Loucy (cell line): ENCODE measurements around the gene UBAC2.
A peak's percentile ranks its signal among the peaks of the same experiment; 100 is the strongest.

Experiments
- H2AFZ ChIP-seq: fragments of 200-600 bp; sonication (generic); 2 replicates; pipeline ENCODE4 v1.6.0; 2016; ENCODE audit warnings: antibody characterized with exemption, mild to moderate bottlenecking, low read length, moderate library complexity
- H3F3A ChIP-seq: fragments of 200-600 bp; 2 replicates; pipeline ENCODE4 v1.6.0; 2016; ENCODE audit warnings: antibody characterized with exemption, low read depth, mild to moderate bottlenecking
- H3K27me3 ChIP-seq: fragments of 200-600 bp; sonication (generic); 2 replicates; pipeline ENCODE4 v1.6.1; 2014; ENCODE audit warnings: low read length, mild to moderate bottlenecking; ENCODE audit not compliant: insufficient read depth, poor library complexity, severe bottlenecking
- H3K36me3 ChIP-seq: fragments of 200-600 bp; sonication (generic); 2 replicates; pipeline ENCODE4 v1.6.1; 2016; ENCODE audit warnings: low read length; ENCODE audit not compliant: insufficient read depth
- H3K4me1 ChIP-seq: fragments of 200-600 bp; sonication (generic); 2 replicates; pipeline ENCODE4 v1.5.1; 2014; ENCODE audit warnings: low read length, mild to moderate bottlenecking; ENCODE audit not compliant: insufficient read depth, poor library complexity, severe bottlenecking
- H3K4me2 ChIP-seq: fragments of 200-600 bp; sonication (generic); 2 replicates; pipeline ENCODE4 v1.6.0; 2014; ENCODE audit warnings: antibody characterized with exemption, low read length, low read depth, mild to moderate bottlenecking; ENCODE audit not compliant: poor library complexity, severe bottlenecking
- H3K4me3 ChIP-seq: fragments of 200-600 bp; sonication (generic); 2 replicates; pipeline ENCODE4 v1.5.1; 2014; ENCODE audit warnings: low read length, mild to moderate bottlenecking, mixed read lengths; ENCODE audit not compliant: poor library complexity, severe bottlenecking
- H3K79me2 ChIP-seq: fragments of 200-600 bp; sonication (generic); 2 replicates; pipeline ENCODE4 v1.6.1; 2014; ENCODE audit warnings: low read length; ENCODE audit not compliant: insufficient read depth
- H3K9ac ChIP-seq: fragments of 200-600 bp; sonication (generic); 2 replicates; pipeline ENCODE4 v1.6.0; 2014; ENCODE audit warnings: mild to moderate bottlenecking, low read depth, low read length, moderate library complexity; ENCODE audit not compliant: poor library complexity, severe bottlenecking
- H3K9me2 ChIP-seq: fragments of 200-600 bp; sonication (generic); replicated peaks from 2 replicates; pipeline ENCODE4 v1.6.1; 2016; ENCODE audit warnings: low read depth, low read length, mixed read lengths
- H3K9me3 ChIP-seq: fragments of 200-600 bp; sonication (generic); 2 replicates; pipeline ENCODE4 v1.6.1; 2014; ENCODE audit warnings: mild to moderate bottlenecking, antibody characterized with exemption, low read length, low read depth; ENCODE audit not compliant: insufficient read depth
- H4K20me1 ChIP-seq: fragments of 200-600 bp; sonication (generic); 2 replicates; pipeline ENCODE4 v1.6.0; 2014; ENCODE audit warnings: antibody characterized with exemption, low read length, mild to moderate bottlenecking; ENCODE audit not compliant: insufficient read depth, poor library complexity, severe bottlenecking
- EZH2phosphoT487 ChIP-seq: fragments of 200-600 bp; IDR thresholded peaks from 2 replicates; pipeline ENCODE4 v1.6.1; 2018; ENCODE audit warnings: antibody characterized with exemption, mild to moderate bottlenecking, moderate library complexity, borderline replicate concordance
- TF ChIP-seq, protein P1 (sequence below): fragments of 200-600 bp; sonication (generic); conservative IDR thresholded peaks from 2 replicates; pipeline ENCODE4 v1.5.1; 2014; ENCODE audit warnings: mild to moderate bottlenecking, antibody characterized with exemption, low read length

UBAC2 gene

DNA sequence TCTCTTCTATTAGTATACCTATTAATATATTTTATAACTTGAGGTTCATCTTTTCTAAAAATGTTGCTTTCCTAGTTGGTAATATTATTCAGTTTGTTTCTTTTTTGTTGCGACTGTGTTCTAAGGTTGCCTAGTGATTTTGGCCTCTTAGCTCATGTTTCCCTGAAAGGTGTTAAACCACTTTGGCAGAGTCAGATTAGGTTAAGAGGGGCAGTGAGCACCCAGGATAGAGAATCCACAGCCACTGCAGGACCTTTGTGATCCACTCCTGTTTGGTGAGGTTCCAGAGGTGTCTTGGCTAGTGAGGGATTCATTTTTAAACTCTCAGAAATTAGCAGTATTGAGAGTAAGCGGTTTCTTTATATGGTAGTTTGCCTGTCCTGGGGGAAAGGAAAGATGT is 72.5 kb downstream of the UBAC2 start:
- peaks cover 2% of the 10 kb centered on the region; the same call in 1 of the 2 replicates for H3F3A ChIP-seq
- H4K20me1 ChIP-seq: peaks cover 5% of the 10 kb centered on the region
- no peaks in the 10 kb centered on the region for H3K27me3 ChIP-seq
- H3K79me2 ChIP-seq: peaks cover 64% of the 10 kb centered on the region
- no peak overlapping the region for H3K9ac ChIP-seq
- peaks cover 8% of the 10 kb centered on the region; the same call in 1 of the 2 replicates for H3K36me3 ChIP-seq
- H3K4me2 ChIP-seq: no peak overlapping the region
- no peak for TF ChIP-seq EZH2phosphoT487
- TF ChIP-seq, protein P1, sequence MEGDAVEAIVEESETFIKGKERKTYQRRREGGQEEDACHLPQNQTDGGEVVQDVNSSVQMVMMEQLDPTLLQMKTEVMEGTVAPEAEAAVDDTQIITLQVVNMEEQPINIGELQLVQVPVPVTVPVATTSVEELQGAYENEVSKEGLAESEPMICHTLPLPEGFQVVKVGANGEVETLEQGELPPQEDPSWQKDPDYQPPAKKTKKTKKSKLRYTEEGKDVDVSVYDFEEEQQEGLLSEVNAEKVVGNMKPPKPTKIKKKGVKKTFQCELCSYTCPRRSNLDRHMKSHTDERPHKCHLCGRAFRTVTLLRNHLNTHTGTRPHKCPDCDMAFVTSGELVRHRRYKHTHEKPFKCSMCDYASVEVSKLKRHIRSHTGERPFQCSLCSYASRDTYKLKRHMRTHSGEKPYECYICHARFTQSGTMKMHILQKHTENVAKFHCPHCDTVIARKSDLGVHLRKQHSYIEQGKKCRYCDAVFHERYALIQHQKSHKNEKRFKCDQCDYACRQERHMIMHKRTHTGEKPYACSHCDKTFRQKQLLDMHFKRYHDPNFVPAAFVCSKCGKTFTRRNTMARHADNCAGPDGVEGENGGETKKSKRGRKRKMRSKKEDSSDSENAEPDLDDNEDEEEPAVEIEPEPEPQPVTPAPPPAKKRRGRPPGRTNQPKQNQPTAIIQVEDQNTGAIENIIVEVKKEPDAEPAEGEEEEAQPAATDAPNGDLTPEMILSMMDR: no peak
- H3K9me3 ChIP-seq: no peaks in the 10 kb centered on the region
- no peaks in the 10 kb centered on the region for H3K9me2 ChIP-seq
- no peak overlapping the region for H2AFZ ChIP-seq
- peaks cover 38% of the 10 kb centered on the region for H3K4me1 ChIP-seq
- no peak overlapping the region for H3K4me3 ChIP-seq

DNA sequence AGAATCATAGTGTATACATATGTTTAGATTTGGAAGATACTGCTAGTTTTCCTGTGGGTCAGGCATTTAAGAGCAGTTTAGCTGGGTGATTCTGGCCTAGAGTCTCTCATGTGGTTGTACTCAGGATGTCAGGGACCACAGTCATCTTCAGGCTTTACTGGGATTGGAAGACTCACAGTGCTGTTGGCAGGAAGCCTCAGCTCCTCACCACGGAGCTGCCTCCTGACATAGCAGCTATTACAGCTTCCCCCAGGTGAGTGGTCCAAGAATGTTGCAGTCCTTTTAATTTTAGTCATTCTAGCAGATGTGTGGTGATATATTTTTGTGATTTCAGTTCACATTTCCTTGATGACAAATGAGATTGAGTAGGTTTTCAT is 74.4 kb downstream of the UBAC2 start:
- Histone ChIP-seq H3K4me2 (peak overlapping the region; percentile 61), H3K4me1 (peaks cover 58% of the 10 kb centered on the region), H4K20me1 (peaks cover 5% of the 10 kb centered on the region), H3K9me3 (no peaks in the 10 kb centered on the region), H3K9me2 (no peaks in the 10 kb centered on the region), H2AFZ (no peak overlapping the region), H3F3A (peaks cover 2% of the 10 kb centered on the region; the same call in 1 of the 2 replicates), H3K27me3 (no peaks in the 10 kb centered on the region), H3K79me2 (peaks cover 76% of the 10 kb centered on the region), H3K36me3 (peaks cover 19% of the 10 kb centered on the region; the same call in 1 of the 2 replicates), H3K4me3 (peak overlapping the region; percentile 7), H3K9ac (no peak overlapping the region)
- TF ChIP-seq, protein P1: no peak
- TF ChIP-seq EZH2phosphoT487: no peak

DNA sequence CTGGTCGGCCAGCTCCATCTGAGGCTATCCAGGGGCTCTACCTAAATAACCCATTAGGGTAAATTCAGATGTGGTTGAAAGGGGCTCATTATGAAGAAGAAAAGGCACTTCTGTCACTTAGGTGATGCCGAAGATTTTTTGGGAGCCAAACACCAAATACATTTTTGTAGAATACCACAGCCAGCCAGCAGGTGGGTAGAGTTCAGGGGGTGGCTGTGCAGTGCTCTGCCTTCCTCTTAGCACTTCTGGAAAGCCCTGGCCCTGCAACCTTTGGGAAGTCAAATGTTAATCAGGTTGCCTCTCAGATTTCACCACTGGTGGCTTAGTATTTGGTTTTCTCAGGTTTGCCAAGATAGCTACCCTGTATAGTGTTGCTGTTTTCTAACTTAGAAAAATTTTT is 76.1 kb downstream of the UBAC2 start:
- peaks cover 30% of the 10 kb centered on the region; the same call in 1 of the 2 replicates for H3K36me3 ChIP-seq
- no peaks in the 10 kb centered on the region for H3K9me3 ChIP-seq
- H3K9me2 ChIP-seq: no peaks in the 10 kb centered on the region
- TF ChIP-seq, protein P1: peak; percentile 48
- TF ChIP-seq EZH2phosphoT487: no peak
- peaks cover 70% of the 10 kb centered on the region for H3K79me2 ChIP-seq
- no peaks in the 10 kb centered on the region for H3K27me3 ChIP-seq
- peak overlapping the region; percentile 24 for H3K4me3 ChIP-seq
- peaks cover 2% of the 10 kb centered on the region; the same call in 1 of the 2 replicates for H3F3A ChIP-seq
- peak overlapping the region; percentile 61 for H3K4me2 ChIP-seq
- H4K20me1 ChIP-seq: peaks cover 5% of the 10 kb centered on the region
- H3K9ac ChIP-seq: peak overlapping the region; percentile 12
- no peak overlapping the region for H2AFZ ChIP-seq
- H3K4me1 ChIP-seq: peaks cover 69% of the 10 kb centered on the region
